NCI-H510A (cell line): ENCODE results near the gene GTPBP8.
"Not testable (repeated sequence)": the region's sequence is repeated elsewhere in the genome, so short reads cannot be mapped to it uniquely, and the experiment has no call there.

ENCODE experiments used
- DNase-seq: peaks from one replicate; lab custom pipeline; 2025; lab: John Stamatoyannopoulos, UW

GTPBP8 gene

DNA sequence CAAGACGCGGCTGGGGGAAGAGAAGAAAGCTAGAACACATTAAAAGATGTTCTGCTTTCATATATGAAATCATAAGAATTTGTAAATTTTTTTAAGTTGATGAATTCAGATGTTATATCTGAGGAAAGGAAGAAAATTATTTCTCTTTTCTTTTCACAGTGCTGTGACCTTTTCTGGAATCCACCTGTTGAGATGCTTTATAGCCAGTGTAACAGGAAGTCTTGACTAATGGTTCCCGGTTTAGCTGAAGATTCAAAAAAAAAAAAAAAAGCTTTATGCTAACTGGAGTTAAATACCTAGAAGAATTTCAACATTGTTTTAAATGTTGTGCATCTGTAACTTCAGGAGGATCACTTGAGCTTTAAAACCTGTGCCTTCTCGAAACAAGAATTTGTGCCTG lies 9.9 kb downstream of the GTPBP8 start:
- no peak for DNase-seq

DNA sequence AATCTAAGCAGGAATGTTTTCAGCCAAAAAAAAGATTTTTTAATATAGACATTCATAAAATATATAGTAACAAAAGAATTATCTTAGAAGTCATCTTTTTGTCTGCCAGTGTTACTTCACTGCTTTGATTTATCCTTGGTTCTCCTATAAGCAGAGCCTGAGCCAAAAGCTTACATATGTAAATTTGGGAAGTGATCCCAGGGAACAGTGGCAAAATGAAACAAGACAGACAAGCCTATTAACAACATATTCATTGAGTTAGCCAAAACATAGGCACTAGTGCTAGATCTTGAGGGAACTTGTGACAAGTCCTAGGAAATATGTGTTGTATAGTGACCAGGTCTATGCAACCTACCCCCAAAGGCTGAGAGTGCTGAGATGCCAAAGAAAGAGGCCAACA lies 11.3 kb downstream of the GTPBP8 start:
- DNase-seq, result no peak

- DNase-seq, result no peak
Observed at GRCh38 chr3:113002679-113003078, 11.9 kb downstream of the GTPBP8 start.

DNA sequence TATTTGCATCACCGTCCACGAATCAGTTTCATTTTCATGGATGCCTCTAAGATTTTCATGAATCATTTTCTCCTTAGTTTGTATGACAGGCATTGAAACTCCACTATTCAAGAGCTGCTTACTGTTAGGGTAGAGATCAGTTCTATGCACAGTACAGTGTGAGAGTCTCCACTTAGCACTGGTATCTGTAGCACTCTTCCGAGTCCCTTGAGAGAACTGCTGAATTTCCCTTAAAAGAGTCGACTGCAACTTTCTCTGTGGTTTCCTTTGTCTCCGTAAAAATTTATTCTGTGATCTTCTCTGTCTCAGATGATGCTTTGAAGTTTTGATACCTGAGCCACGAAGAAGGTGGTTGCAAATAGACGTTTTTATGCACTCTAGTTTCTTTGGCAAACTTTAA lies 14.8 kb downstream of the GTPBP8 start:
- DNase-seq, result no peak

DNA sequence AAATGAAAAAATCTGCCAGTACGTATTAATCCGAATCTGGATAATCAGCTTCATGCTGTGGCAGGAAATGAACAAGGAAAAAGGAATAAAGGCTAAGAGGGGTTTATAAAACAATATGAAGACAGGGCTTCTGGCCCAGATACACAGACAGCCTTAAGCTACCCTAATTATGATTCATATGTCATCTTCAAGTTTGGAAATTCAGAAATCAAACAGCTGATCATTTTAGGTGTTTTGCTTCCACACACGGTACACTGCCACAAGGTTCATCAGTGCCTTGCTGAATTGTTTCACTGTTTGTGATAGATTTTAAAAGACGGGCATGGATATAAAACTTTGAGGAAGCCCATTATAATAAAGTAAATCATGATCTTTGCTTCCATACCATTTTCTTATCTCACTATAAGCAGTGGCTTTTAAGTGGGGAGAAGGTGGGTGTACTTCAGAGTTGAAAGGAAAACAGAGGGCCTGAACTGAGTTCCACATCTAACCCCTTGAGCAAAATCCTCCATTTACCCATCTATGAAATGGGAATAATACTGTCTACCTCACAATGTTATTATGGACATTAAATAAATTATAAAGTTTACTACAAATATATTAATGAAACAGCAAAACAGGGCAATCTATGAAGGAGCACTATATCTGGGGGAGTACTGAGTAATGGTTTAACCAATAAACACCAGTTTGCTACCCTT lies 15.7 kb downstream of the GTPBP8 start:
- DNase-seq, result no peak

GRCh38 chr3:113008117-113008516 lies 17.3 kb downstream of the GTPBP8 start:
- no peak for DNase-seq

DNA sequence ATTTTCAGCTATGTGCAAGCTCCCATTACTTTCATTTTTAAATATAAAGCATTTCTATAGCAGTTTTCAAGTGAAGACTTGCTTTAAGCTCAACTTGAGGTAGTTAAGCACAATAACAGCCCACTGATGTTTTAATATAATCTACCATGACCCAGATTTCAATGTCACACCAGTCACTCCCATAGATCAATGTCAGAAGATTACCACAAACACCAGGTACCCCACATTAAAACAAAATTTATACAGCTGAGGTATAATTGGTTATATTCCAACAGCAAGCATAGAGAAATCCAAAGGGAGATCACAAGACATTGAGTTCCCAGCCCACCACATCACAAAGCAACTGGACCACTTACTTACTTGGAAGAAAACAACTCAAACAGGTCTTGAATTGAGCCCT lies 22.8 kb downstream of the GTPBP8 start:
- DNase-seq, result no peak

DNA sequence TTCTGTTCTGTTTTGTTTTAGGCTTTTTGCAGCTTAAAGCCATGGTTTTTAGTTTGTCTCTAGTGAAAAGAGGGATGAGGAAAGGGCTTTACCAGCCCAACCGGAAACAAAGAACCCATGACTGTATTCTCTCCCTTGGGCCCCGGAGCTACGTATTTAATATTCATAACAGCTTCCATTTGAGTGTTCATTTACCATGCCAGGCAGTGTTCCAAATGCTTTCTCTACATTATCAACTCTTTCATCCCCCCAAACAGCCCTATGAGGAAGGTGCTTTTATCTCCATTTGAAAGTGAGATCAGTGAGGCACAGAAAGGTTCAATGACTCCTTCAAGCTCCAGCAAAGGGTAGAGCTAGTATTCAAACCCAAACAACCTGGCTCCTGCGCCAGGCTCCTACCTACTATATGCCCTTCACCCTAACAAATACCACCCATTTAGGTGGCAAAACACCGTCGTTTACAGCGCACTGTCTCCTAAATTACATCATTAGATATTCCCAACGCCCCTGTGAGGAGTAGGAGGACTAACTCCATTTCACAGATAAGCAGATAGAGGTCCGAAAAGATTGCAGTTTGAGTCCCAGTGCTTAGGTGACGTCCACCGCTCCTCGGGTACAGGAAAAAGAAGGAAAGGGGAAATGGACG lies 27.9 kb downstream of the GTPBP8 start:
- DNase-seq, result no peak

DNA sequence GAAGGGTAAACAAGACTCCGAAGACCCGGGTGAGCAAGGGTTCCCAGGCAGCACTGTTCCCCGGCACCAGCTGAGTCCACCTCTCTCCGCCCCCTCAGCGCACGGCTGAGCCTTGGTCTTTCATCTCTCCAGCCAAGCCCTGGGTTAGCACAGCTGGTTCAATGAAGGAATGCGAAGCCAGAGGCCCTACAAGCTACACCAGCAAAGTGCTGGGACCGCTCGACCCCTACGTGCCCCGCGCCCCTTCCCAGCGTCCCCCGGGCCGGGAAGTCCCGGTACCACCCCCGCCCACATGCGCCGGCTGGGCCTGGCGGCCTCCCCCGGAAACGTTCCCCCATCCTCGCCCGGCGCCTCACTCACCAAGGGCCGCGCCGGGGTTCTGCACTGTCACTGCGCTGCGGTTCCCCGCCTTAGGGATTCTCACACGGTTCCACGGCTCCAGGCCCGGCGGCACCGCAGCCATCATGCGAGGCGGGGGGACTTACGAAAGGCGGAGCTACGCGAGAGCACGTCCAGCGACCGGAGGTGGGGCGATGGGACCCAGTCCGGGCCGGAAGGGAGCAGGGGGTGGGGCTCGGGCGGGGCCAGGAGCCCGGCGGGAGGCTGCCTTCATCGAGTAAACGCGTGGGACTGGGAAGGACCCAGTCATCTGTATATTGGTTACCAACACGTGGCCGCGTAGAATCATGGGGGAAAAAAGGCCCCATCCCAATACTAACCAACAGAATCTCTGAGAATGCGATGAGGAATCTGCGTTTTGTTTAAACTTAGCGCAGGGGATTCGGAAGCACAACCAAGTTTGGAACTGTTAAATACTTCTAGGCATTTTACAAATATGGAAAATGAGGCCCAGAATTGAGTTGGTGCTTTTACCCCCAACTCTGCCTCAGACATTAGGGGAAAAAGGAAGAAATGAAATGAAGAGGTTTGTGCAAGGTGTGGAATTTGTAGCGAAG lies 28.7 kb downstream of the GTPBP8 start:
- peak; percentile 74 for DNase-seq

DNA sequence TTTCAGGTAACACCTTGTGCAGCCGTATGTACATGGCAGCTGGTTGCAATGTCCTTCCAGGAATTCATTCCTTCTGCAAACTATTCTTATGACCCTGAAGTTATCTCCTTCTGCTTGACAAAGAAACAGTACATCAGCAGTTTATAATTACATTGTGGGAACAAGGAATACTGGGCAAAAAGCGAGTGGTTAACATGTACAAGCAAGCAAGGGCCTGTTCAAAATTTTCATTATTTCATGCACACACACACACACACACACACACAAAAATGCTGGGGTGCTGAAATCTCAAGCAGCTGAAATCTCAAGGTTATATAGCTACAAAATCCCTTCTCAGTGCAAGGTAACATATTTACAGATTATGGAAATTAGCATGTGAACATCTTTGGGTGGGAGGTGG lies 30.7 kb downstream of the GTPBP8 start:
- no peak for DNase-seq

DNA sequence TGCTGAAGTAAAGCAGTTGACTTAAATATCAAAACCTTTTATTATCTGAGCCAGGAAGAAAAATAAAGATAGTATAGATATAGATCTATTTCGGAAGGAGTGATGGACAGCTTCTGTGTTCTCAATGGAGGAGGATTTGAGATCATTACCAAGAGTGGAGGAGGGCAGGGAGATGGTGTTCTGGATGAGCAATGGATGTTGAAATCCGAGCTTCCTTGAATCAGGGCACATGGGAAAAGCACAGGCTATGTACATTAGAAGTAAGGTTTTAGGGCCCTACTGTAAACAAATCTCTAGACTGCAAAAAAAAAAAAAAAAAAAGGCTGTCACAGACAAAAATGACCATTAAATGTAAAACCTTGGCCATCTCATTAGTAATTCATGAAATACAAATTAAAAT lies 43.2 kb downstream of the GTPBP8 start:
- DNase-seq, result no peak

DNA sequence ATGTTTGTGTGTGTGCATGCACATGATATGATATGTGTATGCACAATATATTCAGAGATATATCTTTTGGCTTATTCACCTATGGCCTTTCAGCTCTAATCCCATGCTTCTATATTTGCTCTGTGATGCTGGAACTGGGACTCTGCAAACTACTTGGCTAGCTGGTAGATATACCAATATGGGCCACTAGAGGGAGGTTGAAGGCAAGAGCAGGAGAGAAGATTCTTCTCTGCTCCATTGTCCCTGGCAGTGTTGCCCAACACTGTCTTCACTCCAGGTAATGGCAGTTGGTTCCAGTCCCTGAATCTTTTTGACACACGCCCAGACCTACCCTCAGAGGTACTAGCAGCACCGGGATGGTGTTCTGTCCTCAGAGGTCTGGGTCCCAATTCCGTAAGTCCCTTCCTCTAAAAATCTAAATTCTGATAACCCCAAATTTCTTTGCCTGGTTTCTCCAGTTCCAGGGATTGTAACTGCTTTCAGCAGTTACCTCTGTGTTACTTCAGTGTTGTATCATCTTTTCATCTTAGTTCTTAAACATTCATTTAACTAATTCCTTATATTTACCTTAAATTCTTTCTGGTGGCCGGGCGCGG lies 44.7 kb downstream of the GTPBP8 start:
- DNase-seq, result no peak

DNA sequence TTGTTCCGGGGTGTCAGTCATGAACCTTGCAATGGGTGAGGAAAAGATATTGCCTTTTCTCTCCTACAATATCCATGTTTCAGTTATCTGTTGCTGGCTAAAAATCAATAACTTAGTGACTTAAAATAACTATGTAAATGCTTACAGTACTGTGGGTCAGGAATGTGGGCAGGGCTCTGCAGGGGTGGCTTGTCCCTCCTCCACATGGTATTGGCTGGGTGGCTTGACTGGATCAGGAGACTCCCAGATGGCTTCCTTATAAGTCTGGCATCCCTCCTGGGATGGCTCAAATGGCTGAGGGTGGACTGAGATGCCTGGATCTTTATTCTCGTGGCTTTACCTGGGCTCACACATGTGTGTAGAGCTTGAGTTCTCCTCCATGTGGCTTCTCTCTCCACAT lies 47.5 kb downstream of the GTPBP8 start:
- no peak for DNase-seq

- no peak for DNase-seq
Observed at GRCh38 chr3:113039546-113039945, 48.8 kb downstream of the GTPBP8 start.

DNA sequence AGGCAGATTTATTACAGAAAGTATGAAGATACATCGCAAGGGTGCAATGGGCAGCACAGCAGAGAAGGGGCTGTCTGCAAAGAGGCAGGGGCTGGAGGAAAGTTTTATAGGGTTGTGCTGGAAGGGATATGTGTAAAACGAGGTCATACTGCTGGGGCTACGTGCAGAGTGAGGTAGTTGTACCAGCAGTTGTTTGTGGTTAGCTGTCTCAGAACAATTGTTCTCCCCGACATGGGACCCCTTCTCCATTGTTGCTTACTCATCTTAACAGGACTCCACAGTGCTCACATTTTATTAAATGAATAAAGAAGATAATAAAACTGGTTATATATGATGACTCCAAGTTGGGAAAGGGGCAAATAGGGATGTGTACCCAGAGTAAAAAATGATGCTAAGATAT lies 49.4 kb downstream of the GTPBP8 start:
- DNase-seq, result no peak

DNA sequence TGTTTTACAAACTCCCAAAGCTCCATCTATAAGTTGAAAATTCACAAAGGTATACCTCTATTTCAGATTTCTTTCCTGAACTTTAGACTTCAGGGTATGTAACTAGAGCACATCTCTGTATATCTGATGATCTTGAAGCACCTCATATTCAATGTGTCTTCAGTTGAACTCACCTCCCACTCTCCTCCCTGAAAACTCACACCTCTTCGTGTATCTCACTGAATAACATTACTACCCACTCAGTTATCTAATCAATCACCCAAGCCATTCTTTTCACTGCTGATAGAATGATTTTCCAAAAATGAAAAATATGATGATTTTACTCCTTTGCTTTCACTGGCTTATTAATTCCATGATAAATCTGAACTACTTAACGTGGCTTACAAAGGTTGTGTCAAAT lies 52.9 kb downstream of the GTPBP8 start:
- DNase-seq, result no peak

- DNase-seq, result not testable (repeated sequence)
Observed at GRCh38 chr3:113046186-113046965, 55.6 kb downstream of the GTPBP8 start.

DNA sequence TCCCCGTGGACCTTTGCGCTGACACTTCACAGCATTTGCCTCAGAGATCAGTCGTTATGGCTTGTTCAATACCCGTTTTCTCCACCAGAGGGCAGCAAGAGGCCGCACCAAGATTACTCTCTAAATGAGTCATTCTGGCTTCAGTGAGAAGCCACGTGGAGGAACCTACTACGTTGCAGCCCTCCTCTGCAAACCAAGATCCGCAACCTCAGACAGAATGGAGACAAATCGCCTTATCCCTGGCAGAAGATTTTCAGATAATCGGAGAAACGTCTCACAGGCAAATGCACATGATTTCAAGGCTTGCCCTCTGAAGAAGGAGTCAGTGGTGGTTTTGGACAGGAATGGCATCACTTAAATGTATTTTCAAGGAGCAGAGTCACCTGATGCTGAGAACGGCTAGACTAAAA lies 60.5 kb downstream of the GTPBP8 start:
- DNase-seq, result no peak
